COLO829 (cell line): ENCODE measurements around the gene MLANA.

Source experiments
- DNase-seq: peaks from one replicate; pipeline ENCODE4 v3.0.0; 2012; ENCODE audit warnings: low spot score

The MLANA gene, protein sequence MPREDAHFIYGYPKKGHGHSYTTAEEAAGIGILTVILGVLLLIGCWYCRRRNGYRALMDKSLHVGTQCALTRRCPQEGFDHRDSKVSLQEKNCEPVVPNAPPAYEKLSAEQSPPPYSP

DNA sequence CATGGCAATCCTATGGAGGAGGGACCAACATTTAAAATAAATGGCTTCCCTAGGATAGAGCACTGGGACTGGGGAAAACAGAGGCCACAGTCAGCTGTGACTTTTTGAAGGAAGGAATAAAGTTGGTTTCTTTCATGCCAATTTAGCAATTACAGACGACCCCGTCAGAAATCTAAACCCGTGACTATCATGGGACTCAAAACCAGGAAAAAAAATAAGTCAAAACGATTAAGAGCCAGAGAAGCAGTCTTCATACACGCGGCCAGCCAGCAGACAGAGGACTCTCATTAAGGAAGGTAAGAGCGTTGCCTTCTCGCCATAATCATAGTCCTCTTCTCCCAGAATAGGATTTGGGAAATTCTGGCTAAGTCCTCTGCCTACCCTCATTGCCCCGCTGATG, at the start of gene MLANA:
Gene MLANA (plus strand): TSS at position 249 of the 400 bp plus-strand sequence. CDS start 1,586 bp downstream, outside the sequence.
- DNase-seq, result peak; percentile 42

DNA sequence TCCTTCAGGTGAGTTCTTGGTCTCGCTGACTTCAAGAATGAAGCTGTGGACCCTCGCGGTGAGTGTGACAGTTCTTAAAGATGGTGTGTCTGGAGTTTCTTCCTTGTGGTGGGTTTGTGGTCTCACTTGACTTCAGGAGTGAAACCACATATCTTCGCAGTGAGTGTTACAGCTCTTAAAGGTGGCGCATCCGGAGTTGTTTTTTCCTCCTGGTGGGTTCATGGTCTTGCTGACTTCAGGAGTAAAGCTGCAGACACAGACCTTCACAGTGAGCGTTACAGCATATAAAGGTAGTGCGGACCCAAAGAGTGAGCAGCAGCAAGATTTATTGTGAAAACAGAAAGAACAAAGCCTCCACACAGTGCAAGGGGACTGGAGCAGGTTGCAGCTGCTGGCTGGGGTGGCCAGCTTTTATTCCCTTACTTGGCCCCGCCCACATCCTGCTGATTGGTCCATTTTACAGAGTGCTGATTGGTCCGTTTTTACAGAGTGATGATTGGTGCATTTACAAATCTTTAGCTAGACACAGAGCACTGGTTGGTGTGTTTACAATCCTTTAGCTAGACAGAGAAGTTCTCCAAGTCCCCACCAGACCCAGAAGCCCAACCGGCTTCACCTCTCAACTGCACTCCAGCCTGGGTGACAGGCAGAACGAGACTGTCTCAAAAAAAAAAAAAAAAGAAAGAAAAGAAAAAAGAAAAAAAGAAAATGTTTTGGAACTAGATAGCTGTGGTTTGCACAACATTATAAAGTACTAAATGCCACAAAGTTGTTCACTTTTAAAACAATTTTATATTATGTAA, 48.7 kb upstream of the MLANA start:
- DNase-seq, result no peak

DNA sequence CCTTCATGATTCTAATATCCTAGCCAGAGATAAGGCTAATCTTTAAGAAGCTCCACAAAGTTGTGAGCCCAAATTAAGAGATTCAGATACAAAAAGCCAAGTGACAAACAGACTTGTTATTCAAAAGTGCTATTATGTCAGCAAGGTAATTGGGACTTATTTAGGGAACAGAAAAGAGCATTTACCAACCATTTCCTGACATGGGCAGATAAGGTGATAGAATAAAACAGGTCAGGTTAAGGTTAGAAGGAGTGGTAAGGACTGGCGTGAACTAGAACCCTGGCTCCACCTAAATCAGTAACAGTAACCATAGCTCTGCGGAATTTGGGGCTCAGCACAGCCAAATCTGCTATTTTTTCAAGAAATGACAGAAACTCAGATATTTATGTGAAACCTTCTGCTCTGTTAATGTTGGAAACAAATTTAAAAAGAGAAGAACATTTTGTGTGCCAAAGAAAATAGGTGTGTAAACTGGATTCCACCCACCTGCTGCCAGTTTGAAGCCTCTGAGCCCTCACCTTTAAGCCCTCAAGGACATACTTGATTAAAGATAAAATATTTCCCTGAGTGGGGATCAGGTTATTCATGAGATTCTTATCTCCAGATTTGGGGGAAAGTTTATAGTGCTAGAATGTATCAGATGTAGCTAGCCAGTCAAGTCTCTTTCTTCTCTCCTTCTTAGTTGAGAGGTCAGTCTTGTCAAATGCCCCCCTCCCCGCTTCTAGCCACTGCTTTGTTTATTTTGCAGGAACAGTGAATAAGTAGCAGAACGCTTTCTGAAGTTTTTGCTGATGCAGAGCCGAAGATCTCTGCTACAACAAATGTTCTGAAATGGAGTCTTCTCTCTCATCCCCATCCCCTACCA, 47.5 kb upstream of the MLANA start:
- DNase-seq, result no peak

DNA sequence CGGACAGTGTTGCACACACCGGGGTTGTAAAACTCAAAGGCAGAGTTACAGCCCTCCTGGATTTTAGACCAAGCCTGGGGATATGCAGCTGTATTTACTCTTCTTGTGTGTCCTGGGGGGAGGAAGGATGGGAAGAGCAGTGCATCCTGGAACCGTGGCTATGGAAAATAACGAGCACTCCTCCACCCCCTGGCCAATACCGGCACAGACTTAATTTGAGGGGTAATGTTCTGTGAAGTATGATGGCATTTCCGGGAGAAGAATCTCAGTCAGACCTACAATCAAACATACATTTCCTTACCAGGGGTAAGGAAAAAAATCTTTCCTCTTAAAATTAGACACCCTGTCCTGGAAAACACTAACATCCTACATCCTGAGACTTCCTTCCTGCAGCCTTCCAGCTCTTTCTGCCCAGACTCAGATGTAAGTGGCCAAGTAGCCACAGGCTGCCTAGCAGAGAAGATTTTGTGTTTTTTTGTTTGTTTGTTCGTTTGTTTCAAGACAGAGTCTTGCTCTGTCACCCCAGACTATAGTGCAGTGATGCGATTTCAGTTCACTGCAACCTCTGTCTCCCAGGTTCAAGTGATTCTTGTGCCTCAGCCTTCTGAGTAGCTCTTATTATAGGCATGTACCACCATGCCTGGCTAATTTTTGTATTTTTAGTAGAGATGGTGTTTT, 46.8 kb upstream of the MLANA start:
- DNase-seq, result no peak

DNA sequence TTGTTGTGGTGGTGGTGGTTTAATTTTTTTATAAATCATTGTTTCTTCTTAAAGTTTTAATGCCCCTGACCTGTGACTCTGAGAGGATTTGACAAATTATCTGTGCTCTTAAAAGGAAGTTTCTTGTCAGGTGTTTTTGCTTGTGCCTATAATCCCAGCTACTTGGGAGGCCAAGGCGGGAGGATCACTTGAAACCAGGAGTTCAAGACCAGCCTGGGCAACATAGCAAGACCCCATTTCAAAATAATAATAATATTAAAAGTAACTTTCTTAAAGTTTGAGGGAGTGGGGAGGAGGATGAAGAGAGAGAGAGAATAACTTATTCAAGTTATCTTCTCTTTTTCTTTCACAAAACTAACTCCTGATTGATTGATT, 45.5 kb upstream of the MLANA start:
- DNase-seq, result no peak

DNA sequence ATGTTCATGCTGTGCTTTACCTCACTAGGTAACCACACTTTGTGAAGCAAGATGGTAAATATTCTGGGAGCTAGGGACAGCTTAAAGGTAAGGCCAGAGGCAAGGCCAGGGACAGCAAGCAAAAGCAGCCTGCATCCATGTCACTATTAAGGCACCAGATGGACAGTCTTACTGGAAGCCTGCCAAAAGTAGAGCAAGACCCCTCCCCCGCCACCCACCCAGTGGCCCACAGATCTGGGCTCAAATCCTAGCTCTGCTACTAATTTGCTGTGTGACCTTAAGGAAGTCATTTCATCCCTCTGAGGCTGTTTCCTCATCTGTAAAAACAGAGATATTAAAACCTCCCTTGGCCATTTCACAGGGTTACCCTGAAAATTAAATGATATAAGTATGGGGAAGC, 44.6 kb upstream of the MLANA start:
- no peak for DNase-seq

DNA sequence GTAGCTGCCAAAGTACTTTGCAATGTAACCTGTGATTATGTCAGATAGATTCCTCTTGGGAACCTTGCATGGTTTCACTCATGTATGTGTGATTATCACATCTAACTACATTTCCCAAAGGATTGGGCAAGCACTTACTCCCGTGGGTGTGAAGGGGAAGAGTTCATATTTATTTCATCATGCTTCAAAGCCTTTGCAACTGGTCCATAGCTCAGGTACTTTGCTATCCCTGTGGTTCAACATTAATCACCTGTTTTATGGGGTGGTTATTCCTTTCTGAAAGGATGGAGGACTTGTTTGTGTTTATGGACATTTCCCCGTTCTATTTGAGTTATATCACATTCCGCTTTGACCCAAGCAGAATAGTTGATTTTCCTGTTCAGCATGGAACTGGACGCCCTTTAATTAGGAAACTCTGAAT, 44.2 kb upstream of the MLANA start:
- no peak for DNase-seq

DNA sequence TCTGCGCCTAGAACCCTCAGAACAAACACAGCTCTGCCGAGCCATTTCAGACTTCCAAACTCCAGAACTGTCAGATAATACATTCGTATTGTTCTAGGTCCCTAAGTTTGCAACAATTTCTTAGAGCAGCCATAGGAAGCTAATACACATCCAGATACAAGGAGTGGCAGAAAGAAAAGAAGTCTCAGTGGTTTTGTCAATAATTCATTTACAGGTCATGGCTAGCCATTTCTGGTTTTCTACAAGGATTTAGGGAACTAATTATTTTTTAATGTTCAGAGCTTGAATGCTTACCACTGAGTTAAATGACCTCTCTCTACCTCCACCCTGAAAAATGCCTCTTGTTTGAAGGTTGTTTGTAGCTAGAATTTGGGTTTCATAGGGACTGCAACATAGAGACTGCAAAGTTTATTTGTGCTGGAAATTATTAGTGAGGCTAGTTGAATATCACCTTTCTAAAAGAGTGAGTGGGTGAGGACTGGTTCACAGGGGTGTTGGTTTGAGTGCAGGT, 42.3 kb upstream of the MLANA start:
- no peak for DNase-seq

DNA sequence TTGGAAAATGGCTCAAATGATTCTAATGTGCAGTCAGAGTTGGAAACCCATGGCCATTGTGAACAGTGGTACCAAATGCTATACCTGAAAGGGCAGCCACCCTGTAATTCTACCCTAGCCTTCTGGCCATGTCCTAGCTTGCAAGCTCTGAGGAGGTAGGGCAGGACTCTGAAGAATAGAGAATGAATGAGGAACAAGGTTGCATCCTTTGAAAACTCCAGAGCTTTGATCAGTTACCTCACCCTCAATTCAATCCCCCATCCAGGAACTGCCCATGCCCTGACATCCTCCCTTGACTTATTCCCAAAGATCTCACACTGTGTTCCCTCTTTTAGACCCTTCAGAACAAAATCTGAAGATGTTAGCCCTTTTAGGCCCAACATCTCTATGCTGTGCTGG, 40.0 kb upstream of the MLANA start:
- no peak for DNase-seq

DNA sequence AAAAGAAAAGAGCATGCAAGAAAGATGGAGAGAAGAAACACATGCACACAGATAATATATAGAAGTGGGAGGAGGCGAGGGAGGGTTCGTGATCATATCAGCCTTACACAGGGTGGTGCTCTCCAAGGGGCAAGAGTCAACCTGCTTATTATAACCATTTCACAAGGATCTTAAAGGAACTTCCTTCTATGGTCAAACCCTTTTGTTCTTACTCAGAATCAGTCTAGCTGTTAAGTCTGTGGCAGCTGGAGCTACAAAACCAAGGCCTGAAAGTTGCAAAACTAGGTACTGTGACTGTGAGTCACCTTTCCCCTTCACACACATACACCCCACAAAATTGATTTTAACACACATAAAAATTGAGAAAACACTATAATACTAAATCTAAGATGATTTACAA, 39.2 kb upstream of the MLANA start:
- no peak for DNase-seq

DNA sequence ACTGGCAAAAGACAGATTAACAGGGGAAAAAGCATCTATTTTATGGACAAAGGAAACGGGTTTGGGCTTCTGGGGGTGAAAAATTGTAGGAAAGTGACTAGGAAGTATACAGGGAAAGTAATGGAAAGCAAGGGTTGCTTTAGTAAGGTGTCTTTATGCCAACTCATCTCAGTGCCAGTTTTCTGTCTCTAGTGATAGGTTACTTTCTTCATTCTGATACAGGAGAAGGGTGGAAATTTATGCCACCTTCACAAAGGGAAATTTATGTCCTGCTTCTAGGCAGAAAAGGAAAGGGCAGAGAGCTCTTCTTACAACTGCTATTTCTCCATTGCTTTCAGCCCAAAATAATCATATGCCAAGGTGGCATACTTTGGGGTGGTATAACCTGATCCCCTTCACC, 37.7 kb upstream of the MLANA start:
- DNase-seq, result no peak

DNA sequence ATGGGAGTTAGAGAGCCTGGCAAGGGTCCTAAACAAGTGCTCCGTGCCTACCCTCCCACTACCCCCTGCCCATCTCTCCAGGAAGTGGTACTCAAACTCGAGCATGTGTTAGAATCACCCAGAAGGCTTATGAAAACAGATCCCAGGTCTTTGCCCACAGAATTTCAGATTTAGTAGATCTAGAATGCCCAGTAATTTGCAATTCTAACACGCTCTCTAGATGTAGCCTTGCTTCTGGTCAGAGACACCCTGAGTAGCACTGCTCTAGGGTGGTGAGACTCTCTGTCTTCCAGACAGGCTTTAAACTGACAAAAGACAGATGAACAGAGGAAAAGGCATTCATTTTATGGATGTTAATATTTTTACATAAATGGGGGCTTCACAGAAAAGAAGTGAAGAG, 37.1 kb upstream of the MLANA start:
- DNase-seq, result no peak

DNA sequence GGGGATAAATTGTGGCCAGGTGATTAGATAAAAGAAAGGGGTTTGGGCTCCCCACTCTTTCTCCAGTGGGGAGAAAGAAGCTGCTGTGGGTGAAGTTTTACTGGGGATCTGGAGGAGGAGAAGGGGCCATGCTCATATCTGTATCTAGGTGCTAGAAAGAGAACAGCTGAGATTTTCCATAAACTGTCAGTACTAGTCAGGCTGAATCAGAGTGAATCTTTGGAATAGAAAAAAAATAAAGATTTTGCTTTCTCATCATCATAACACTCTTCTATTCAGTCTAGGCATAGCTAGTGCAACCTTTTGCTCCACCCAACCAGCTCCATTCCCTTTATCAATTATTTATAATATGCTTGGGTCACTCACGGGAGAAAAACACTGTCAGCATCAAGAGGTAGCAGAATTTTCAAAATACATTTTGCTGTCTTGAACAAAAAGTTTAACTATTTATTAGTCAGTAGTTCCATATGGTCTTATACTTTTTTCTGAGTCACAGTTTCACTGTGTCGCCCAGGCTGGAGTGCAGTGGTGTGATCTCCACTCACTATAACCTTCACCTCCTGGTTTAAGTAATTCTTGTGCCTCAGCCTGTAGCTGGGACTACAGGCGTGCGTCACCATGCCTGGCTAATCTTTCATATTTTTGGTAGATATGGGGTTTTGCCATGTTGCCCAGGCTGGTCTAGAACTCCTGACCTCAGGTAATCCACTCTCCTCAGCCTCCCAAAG, 36.5 kb upstream of the MLANA start:
- no peak for DNase-seq

DNA sequence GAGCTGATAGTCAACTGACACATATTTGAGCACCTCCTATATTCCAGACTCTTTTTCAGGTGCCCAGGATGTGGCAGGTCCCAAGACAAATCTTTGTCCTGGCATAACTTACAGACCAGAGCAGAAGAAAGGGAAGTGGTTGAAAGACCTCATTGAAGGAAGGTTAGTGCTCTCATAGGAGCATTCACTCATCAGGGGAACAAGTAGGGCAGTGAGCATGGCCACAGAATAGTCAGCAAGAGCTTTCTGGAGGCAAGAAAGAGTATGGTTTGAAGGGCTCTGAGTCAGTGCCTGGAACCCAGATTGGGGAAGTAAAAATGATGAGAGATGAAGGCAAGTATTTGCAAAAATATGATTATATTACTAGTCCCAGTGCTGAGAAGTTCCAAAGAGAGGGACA, 32.8 kb upstream of the MLANA start:
- no peak for DNase-seq

DNA sequence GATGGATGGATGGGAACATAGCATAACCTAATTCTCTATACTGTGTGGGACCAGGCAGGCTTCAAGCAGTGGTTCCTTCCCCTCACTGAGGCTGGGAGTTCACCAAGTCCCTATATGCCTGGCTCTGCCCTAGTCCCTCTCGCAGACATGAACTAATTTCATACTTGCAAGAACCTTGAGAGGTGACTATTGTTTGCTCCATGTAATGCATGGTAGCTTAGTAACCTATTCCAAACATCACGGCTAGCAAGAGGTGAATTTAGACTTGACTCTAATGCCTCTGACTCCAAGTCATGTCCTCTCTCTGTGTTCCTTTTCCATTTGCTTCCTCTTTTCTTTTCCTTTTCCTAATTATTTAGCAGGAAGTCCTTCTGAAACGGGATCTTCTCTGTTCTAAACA, 31.9 kb upstream of the MLANA start:
- DNase-seq, result no peak

DNA sequence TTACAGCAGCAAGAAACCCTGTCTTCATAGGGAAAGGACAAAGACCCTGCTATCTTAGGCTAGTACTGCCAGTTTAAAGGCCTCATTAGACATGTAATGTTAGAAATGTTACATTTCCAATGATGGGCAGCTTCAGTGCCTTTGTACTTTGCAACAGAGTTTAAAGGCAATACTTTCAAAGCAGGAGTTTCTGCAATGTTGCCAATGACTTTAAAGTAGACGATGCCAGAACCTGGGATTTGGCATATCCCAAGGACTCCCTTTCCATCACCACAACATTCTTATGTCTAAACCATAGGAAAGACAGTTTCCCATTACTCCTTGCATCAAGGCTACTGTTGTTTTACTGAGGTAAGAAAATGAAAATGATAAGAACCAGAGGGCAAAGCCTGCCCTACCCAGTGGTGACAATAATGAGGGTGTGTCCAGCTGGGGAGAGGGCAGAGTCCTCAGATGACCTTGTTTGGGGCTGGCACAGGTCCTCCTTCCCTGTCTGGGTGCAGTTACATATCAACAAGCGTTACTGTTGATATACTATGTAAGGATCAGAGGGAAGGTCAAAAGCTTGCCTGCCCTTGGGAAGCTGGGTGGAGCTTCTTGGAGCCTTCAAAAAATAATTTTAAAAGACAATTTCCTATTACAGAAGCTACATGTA, 27.5 kb upstream of the MLANA start:
- no peak for DNase-seq

DNA sequence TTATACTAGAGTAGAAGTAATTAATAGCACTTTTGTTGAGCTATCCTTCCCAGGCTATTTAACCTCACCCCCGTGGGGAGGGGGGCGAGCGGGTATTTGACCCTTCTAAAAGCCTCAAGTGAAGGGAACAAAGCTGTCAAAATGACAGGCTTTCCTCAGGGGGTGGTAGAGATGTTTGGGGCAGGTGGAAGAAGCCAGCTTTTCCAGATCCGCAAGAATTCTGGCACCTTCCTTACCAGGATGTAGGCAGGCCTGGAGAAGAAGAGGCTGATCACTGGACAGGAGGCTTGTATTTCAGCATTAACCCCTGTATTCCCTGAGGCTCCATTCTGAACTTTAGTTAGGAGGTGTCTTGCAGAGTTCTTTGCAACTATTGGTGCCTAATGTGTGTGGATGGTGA, 26.2 kb upstream of the MLANA start:
- no peak for DNase-seq

DNA sequence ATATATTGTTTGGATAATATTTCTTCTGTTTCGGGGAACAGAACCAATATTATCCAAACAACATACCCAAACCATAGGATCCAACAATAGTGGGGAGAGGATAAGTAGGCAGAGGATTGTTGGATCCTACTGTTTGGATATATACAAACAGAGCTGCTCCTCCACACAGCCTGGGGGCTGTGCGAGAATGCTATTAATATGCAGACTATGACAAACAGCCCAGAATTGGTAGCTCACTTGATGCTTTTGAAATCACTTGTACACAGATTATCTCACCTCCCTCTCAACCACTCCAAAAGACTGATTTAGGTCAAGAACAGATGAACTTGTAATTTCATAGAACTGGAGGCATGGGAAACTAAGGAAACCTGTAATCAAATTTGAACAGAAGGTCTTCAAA, 24.4 kb upstream of the MLANA start:
- DNase-seq, result no peak

DNA sequence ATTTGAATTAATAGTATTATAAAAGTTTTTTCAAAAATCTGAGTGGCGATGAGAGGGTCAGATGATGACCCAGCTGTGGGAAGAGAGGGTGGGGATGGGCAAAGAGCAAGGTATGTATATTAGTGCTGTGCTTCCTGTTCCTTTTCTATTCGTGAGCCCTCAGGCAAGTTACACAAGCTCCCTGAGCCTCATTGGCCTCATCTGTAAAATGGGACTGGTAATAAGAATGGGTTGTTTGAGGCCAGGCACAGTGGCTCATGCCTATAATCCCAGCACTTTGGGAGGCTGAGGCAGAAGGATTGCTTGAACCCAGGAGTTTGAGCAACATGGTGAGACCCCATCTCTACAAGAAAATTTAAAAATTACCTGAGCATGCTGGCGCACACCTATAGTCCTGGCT, 24.0 kb upstream of the MLANA start:
- no peak for DNase-seq

DNA sequence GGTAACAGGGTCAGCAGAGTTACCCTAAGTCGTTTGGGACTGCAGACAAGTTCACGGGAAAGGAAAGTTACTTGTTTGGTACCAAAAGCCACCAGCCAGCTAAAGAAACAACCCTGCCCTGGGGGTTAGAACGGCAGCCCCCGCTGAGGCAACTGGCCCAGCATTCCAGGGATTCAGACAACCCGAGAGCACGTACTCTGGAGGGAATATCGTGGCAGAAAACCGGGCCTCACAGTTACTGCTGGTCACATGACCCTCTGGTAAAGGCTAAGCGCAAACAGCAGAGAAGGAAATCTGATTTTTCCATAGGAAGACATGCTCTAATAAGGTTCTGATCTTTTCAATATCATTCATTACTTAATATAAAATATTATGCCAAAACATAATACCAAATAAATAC, 22.5 kb upstream of the MLANA start:
- no peak for DNase-seq
